GM12878 (cell line): Measurements from ENCODE around the gene CUTC. TPM values are rescaled to one million over a fixed set of nuclear protein-coding genes. Genes with fewer than 3 reads are reported as not detected.

Experiments used
- ATAC-seq: fragments of 200-7000 bp; cut with Tn5 transposase; 3 replicates; pipeline ENCODE4 v1.9.1; 2020; ENCODE audit warnings: mild to moderate bottlenecking, moderate library complexity
- BruUV-seq: library from RNA; stranded (reverse); fragments of 400-500 nt; replicated peaks from 2 replicates; lab custom pipeline; 2021; lab: Mats Ljungman, UMichigan
- CTCF ChIA-PET: fragments of 300-600 bp; sonication (Branson Sonifier 250); formaldehyde crosslinking; extraction: SDS; loops from one replicate; lab custom pipeline; 2021; ENCODE audit warnings: inconsistent platforms; lab: Yijun Ruan, JAX
- POLR2A ChIA-PET: fragments of 350-600 bp; formaldehyde crosslinking; extraction: SDS; loops from one replicate; lab custom pipeline; 2021; ENCODE audit warnings: inconsistent platforms; lab: Charles Lee
- RAD21 ChIA-PET: fragments of 300-600 bp; sonication (Branson Sonifier 250); formaldehyde crosslinking; loops from one replicate; lab custom pipeline; 2023; ENCODE audit warnings: antibody characterized with exemption; ENCODE audit not compliant: unreplicated experiment; lab: Charles Lee
- SMC1A ChIA-PET: fragments of 300-600 bp; sonication (Branson Sonifier 250); formaldehyde crosslinking; loops from one replicate; lab custom pipeline; 2023; ENCODE audit not compliant: unreplicated experiment, uncharacterized antibody; lab: Charles Lee
- DNase-seq: peaks from one replicate; pipeline ENCODE4 v3.0.0-alpha.2; 2011; ENCODE audit warnings: low read depth, low spot score
- FAIRE-seq: peaks from 3 replicates; lab custom pipeline; 2011; peaks lifted over from hg19 to GRCh38; lab: Jason Lieb, UNC
- H2AFZ ChIP-seq: 2 replicates; pipeline ENCODE4 v1.6.0; 2011; ENCODE audit warnings: low read depth, low read length, control low read depth; ENCODE audit not compliant: control insufficient read depth
- H3K27ac ChIP-seq: 2 replicates; pipeline ENCODE4 v1.5.1; 2011; ENCODE audit warnings: control low read depth; ENCODE audit not compliant: control insufficient read depth, insufficient read depth
- H3K27me3 ChIP-seq, 2 experiments: replicated peaks in 1 of 2; 2 replicates each; pipeline versions ENCODE4 v1.6.0 to v1.6.1; 2011; ENCODE audit warnings: low read length in 1 of 2; ENCODE audit not compliant: control insufficient read depth in 2 of 2, insufficient read depth in 2 of 2
- H3K36me3 ChIP-seq, 2 experiments: 2 replicates each; pipeline ENCODE4 v1.5.1; 2011; ENCODE audit warnings: low read length in 1 of 2; ENCODE audit not compliant: control insufficient read depth in 2 of 2, insufficient read depth in 2 of 2
- H3K4me1 ChIP-seq: 2 replicates; pipeline ENCODE4 v1.6.1; 2011; ENCODE audit warnings: mild to moderate bottlenecking, low read length, moderate library complexity, mixed read lengths; ENCODE audit not compliant: control insufficient read depth, insufficient read depth
- H3K4me2 ChIP-seq: 2 replicates; pipeline ENCODE4 v1.6.0; 2011; ENCODE audit warnings: control low read depth; ENCODE audit not compliant: control insufficient read depth, insufficient read depth
- H3K4me3 ChIP-seq: fragments of 200-600 bp; sonication (generic); 2 replicates; pipeline ENCODE4 v1.5.1; 2016
- H3K79me2 ChIP-seq: 2 replicates; pipeline ENCODE4 v1.6.0; 2011; ENCODE audit warnings: low read length; ENCODE audit not compliant: control insufficient read depth, insufficient read depth
- H3K9ac ChIP-seq: 2 replicates; pipeline ENCODE4 v1.8.0; 2011; ENCODE audit warnings: low read length, control low read depth, mixed read lengths; ENCODE audit not compliant: control insufficient read depth, insufficient read depth
- H3K9me3 ChIP-seq: replicated peaks from 3 replicates; pipeline ENCODE4 v1.5.1; 2011; ENCODE audit warnings: mild to moderate bottlenecking, low read length; ENCODE audit not compliant: control insufficient read depth, insufficient read depth
- H4K20me1 ChIP-seq: 2 replicates; pipeline ENCODE4 v1.6.0; 2011; ENCODE audit not compliant: control insufficient read depth, insufficient read depth
- BHLHE40 ChIP-seq, 2 experiments: fragments of 450-650 bp in 1 of 2; IDR thresholded peaks; 2 replicates each; pipeline ENCODE4 v1.6.1; 2011 to 2017; ENCODE audit warnings: low read depth in 2 of 2, borderline replicate concordance in 1 of 2, improper control_type of control experiment in 1 of 2, low read length in 1 of 2, mild to moderate bottlenecking in 1 of 2
- SIN3A ChIP-seq: IDR thresholded peaks from 2 replicates; pipeline ENCODE4 v1.6.1; 2012; ENCODE audit warnings: low read depth, low read length, improper control_type of control experiment
- WGBS: methylation state at CpG from one replicate; pipeline ENCODE4 v1.1.6; 2016; ENCODE audit warnings: low lambda C conversion rate; ENCODE audit not compliant: insufficient replicate concordance, insufficient coverage; ENCODE audit errors: missing lambda C conversion rate; 5-methylcytosine and 5-hydroxymethylcytosine counted together
- in situ Hi-C: fragments of 300-500 bp; cut with MboI; formaldehyde crosslinking; loops from 9 replicates; pipeline ENCODE4 v1.14.3; 2018; ENCODE audit warnings: mixed read lengths
- intact Hi-C: fragments of 100-400 bp; cut with micrococcal nuclease; formaldehyde crosslinking; loops from one replicate; pipeline ENCODE4 v1.14.2; 2022; ENCODE audit not compliant: unreplicated experiment
- polyA plus RNA-seq, 11 experiments: library from polyadenylated mRNA; depleted of rRNA in 4 of 11; unstranded in 6 of 11; stranded (reverse) in 5 of 11; fragments of >200 nt; fragmentation: Nextera tagmentation in 4 of 11; fragmentation: Illumina TruSeq in 1 of 11; extraction: Ambion mirVana in 4 of 11; extraction: Trizol in 1 of 11; gene quantifications; 1 replicate in 1 of 11; 2 replicates in 10 of 11; pipeline versions ENCODE4 v1.2.1 to v1.2.3, GENCODE V29; 2011 to 2016; ENCODE audit warnings: inconsistent platforms in 2 of 11, missing spikeins in 2 of 11, low read depth in 1 of 11
- total RNA-seq, 4 experiments: library from RNA; depleted of rRNA in 3 of 4; stranded (reverse); fragments of >200 nt in 3 of 4; fragmentation: Illumina TruSeq in 1 of 4; extraction: Trizol in 1 of 4; gene quantifications; 2 replicates each; pipeline versions ENCODE4 v1.2.1 to v1.2.3, GENCODE V29; 2013 to 2021
- TF ChIP-seq, protein P1 (sequence below): fragments of 450-650 bp; IDR thresholded peaks from 2 replicates; pipeline ENCODE4 v1.6.1; 2016; ENCODE audit warnings: mild to moderate bottlenecking, moderate library complexity, borderline replicate concordance

Gene CUTC
- total and polyA plus RNA-seq, 10 of the 15 experiments (the other 5 are each of a cell fraction or from before 2014, with no cell fraction given): 23.8 to 71.7 (median 40.8) TPM

DNA sequence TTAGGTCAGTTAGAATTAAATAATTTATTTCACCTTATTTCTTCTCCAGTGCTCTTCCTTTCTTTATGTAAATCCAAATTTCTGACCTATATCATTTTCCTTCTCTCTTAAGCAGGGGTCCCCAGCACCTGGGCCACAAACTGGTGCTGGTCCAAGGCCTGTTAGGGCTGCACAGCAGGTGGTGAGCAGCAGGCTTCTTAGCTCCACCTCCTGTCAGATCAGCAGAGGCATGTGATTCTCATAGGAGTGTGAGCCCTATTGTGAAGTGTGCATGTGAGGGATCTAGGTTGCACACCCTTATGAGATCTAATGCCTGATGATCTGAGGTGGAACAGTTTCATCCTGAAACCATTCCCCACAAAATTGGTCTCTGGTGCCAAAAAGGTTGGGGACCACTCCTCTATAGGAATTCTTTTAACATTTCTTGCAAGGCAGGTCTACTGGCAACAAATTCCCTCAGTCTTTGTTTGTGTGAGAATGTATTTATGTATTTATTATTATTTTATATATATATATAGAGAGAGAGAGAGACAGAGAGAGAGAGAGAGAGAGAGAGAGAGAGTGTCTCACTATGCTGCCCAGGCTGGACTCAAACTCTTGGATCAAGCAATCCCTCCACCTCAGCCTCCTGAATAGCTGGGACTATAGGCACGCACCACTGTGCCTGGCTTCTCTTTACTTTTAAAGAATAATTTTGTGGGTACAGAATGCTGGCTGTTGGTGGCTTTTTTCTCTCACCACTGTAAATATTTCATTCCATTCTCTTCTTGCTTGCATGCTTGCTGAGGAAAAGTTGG lies 46.1 kb downstream of the CUTC start:
- Histone ChIP-seq H3K27me3 (no peaks in the 10 kb centered on the region), H4K20me1 (no peaks in the 10 kb centered on the region), H3K79me2 (no peaks in the 10 kb centered on the region), H3K27ac (no peak overlapping the region), H3K4me1 (peaks cover 11% of the 10 kb centered on the region), H3K9me3 (no peaks in the 10 kb centered on the region; the same call in 2 of the 3 replicates), H3K9ac (no peak overlapping the region), H3K36me3 (no peaks in the 10 kb centered on the region), H2AFZ (no peak overlapping the region), H3K4me3 (no peak overlapping the region), H3K4me2 (0 out of 2 replicates have a peak overlapping the region, but pooled peaks have one; percentile 21)
- FAIRE-seq (peak; percentile 7), ATAC-seq (peak; percentile 83), DNase-seq (no peak)
- POLR2A ChIA-PET: interaction anchor here (0.6 kb wide), 1 partner anchor 158 kb away, joined by 3 read pairs; no protein-coding TSS in a partner anchor
- SMC1A ChIA-PET: interaction anchor here (0.6 to 1.2 kb wide), 2 partner anchors 12 to 13 kb away, joined by 3 read pairs; no protein-coding TSS in a partner anchor
- 90% methylated on average over 1 of the region's 1 CpG for WGBS
- CTCF ChIA-PET: interaction anchor here (1.2 kb wide), 1 partner anchor 25 kb away, joined by 3 read pairs; no protein-coding TSS in a partner anchor
- RAD21 ChIA-PET: no interaction called here
- in situ Hi-C loops: no loop called here
- intact Hi-C loops: no loop called here
- no peak for TF ChIP-seq SIN3A
- TF ChIP-seq, protein P1, sequence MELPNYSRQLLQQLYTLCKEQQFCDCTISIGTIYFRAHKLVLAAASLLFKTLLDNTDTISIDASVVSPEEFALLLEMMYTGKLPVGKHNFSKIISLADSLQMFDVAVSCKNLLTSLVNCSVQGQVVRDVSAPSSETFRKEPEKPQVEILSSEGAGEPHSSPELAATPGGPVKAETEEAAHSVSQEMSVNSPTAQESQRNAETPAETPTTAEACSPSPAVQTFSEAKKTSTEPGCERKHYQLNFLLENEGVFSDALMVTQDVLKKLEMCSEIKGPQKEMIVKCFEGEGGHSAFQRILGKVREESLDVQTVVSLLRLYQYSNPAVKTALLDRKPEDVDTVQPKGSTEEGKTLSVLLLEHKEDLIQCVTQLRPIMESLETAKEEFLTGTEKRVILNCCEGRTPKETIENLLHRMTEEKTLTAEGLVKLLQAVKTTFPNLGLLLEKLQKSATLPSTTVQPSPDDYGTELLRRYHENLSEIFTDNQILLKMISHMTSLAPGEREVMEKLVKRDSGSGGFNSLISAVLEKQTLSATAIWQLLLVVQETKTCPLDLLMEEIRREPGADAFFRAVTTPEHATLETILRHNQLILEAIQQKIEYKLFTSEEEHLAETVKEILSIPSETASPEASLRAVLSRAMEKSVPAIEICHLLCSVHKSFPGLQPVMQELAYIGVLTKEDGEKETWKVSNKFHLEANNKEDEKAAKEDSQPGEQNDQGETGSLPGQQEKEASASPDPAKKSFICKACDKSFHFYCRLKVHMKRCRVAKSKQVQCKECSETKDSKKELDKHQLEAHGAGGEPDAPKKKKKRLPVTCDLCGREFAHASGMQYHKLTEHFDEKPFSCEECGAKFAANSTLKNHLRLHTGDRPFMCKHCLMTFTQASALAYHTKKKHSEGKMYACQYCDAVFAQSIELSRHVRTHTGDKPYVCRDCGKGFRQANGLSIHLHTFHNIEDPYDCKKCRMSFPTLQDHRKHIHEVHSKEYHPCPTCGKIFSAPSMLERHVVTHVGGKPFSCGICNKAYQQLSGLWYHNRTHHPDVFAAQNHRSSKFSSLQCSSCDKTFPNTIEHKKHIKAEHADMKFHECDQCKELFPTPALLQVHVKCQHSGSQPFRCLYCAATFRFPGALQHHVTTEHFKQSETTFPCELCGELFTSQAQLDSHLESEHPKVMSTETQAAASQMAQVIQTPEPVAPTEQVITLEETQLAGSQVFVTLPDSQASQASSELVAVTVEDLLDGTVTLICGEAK: no peak
- peak in 1 of 2 experiments; percentile 7; a peak in 1 of 4 replicates for TF ChIP-seq BHLHE40 (IDR thresholded peaks at IDR 0.05; ENCODE audit: borderline replicate concordance in 1 of 2, low read depth in 2 of 2, low read length in 1 of 2)
- no TSS peak for BruUV-seq
